WTC11 (cell line): ENCODE results near the gene DOK5. TPM values are rescaled to one million over a fixed set of nuclear protein-coding genes. Genes with fewer than 3 reads are reported as not detected.

Source experiments
- ATAC-seq: fragments of 200-7000 bp; cut with Tn5 transposase; 2 replicates; pipeline ENCODE4 v1.10.0; 2021; ENCODE audit warnings: mild to moderate bottlenecking, moderate library complexity
- CTCF ChIA-PET: fragments of 300-600 bp; sonication (Branson Sonifier 250); formaldehyde crosslinking; loops from one replicate; lab custom pipeline; 2021; ENCODE audit warnings: antibody characterized with exemption; lab: Charles Lee
- POLR2A ChIA-PET: fragments of 350-600 bp; sonication (Branson Sonifier 250); formaldehyde crosslinking; loops from one replicate; lab custom pipeline; 2021; ENCODE audit warnings: antibody characterized with exemption; lab: Charles Lee
- DNase-seq: peaks from one replicate; pipeline ENCODE4 v3.0.0; 2021; ENCODE audit warnings: low spot score
- H3K27ac Mint-ChIP-seq: 2 replicates; pipeline ENCODE4 v1.8.0; 2021; ENCODE audit warnings: mixed read lengths
- H3K27me3 Mint-ChIP-seq: 2 replicates; pipeline ENCODE4 v1.8.0; 2021; ENCODE audit warnings: low read depth, mild to moderate bottlenecking, moderate library complexity, mixed read lengths
- H3K36me3 Mint-ChIP-seq: 2 replicates; pipeline ENCODE4 v1.8.0; 2021; ENCODE audit warnings: mixed read lengths
- H3K4me1 Mint-ChIP-seq: 2 replicates; pipeline ENCODE4 v1.8.0; 2022; ENCODE audit warnings: mixed read lengths
- H3K4me3 Mint-ChIP-seq: 2 replicates; pipeline ENCODE4 v1.8.0; 2021; ENCODE audit warnings: mild to moderate bottlenecking, moderate library complexity, mixed read lengths
- H3K9me3 Mint-ChIP-seq: 2 replicates; pipeline ENCODE4 v1.8.0; 2021; ENCODE audit warnings: mixed read lengths
- ERG ChIP-seq: fragments of 250-450 bp; sonication (Bioruptor Pico); IDR thresholded peaks from 2 replicates; pipeline ENCODE4 v1.8.0; 2021; ENCODE audit warnings: mild to moderate bottlenecking
- FOXJ3 ChIP-seq: sonication (generic); formaldehyde crosslinking; IDR thresholded peaks from 2 replicates; pipeline ENCODE4 v1.9.0; 2021; ENCODE audit warnings: missing genetic modification reagents, mild to moderate bottlenecking, borderline replicate concordance
- FOXK1 ChIP-seq: sonication (generic); formaldehyde crosslinking; IDR thresholded peaks from 2 replicates; pipeline ENCODE4 v1.8.0; 2022; ENCODE audit warnings: mild to moderate bottlenecking, moderate library complexity, missing genetic modification reagents
- FOXP1 ChIP-seq: sonication (generic); formaldehyde crosslinking; IDR thresholded peaks from 2 replicates; pipeline ENCODE4 v1.8.0; 2022; ENCODE audit warnings: missing genetic modification reagents, mild to moderate bottlenecking, moderate library complexity, borderline replicate concordance
- GRHL2 ChIP-seq: fragments of 250-450 bp; sonication (Bioruptor Pico); IDR thresholded peaks from 2 replicates; pipeline ENCODE4 v1.8.0; 2022; ENCODE audit warnings: mild to moderate bottlenecking, moderate library complexity; ENCODE audit not compliant: insufficient replicate concordance, severe bottlenecking
- HMGXB4 ChIP-seq: sonication (generic); formaldehyde crosslinking; IDR thresholded peaks from 2 replicates; pipeline ENCODE4 v1.8.1; 2023; ENCODE audit warnings: mild to moderate bottlenecking, moderate library complexity, missing genetic modification reagents
- IRF1 ChIP-seq: sonication (generic); formaldehyde crosslinking; IDR thresholded peaks from 2 replicates; pipeline ENCODE4 v1.8.0; 2023; ENCODE audit warnings: missing genetic modification reagents
- NFATC4 ChIP-seq: fragments of 250-450 bp; sonication (Bioruptor Pico); IDR thresholded peaks from 2 replicates; pipeline ENCODE4 v1.9.0; 2021; ENCODE audit warnings: mild to moderate bottlenecking
- NFE2L1 ChIP-seq: sonication (generic); formaldehyde crosslinking; IDR thresholded peaks from 2 replicates; pipeline ENCODE4 v1.8.1; 2023; ENCODE audit warnings: missing genetic modification reagents
- OVOL2 ChIP-seq: fragments of 250-450 bp; sonication (Bioruptor Pico); IDR thresholded peaks from 2 replicates; pipeline ENCODE4 v1.9.0; 2021; ENCODE audit warnings: mild to moderate bottlenecking, borderline replicate concordance
- PRDM15 ChIP-seq: sonication (generic); formaldehyde crosslinking; IDR thresholded peaks from 2 replicates; pipeline ENCODE4 v1.8.0; 2022; ENCODE audit warnings: missing genetic modification reagents
- TCF7 ChIP-seq: sonication (generic); formaldehyde crosslinking; IDR thresholded peaks from 2 replicates; pipeline ENCODE4 v1.8.0; 2022; ENCODE audit warnings: mild to moderate bottlenecking, low read depth, missing genetic modification reagents, moderate library complexity
- TEAD1 ChIP-seq: sonication (generic); formaldehyde crosslinking; IDR thresholded peaks from 2 replicates; pipeline ENCODE4 v1.8.0; 2022; ENCODE audit warnings: mild to moderate bottlenecking, missing genetic modification reagents
- USF2 ChIP-seq: sonication (generic); formaldehyde crosslinking; IDR thresholded peaks from 2 replicates; pipeline ENCODE4 v1.8.1; 2023; ENCODE audit warnings: mild to moderate bottlenecking, missing genetic modification reagents, moderate library complexity
- ZNF121 ChIP-seq: sonication (generic); formaldehyde crosslinking; IDR thresholded peaks from 2 replicates; pipeline ENCODE4 v1.8.0; 2023; ENCODE audit warnings: missing genetic modification reagents
- ZNF281 ChIP-seq: sonication (generic); formaldehyde crosslinking; IDR thresholded peaks from 2 replicates; pipeline ENCODE4 v1.8.0; 2023; ENCODE audit warnings: mild to moderate bottlenecking, missing genetic modification reagents
- ZNF317 ChIP-seq: sonication (generic); formaldehyde crosslinking; IDR thresholded peaks from 2 replicates; pipeline ENCODE4 v1.8.1; 2023; ENCODE audit warnings: low read depth, mild to moderate bottlenecking, moderate library complexity, missing genetic modification reagents, borderline replicate concordance
- ZNF671 ChIP-seq: fragments of 250-450 bp; sonication (Bioruptor Pico); IDR thresholded peaks from 2 replicates; pipeline ENCODE4 v1.8.0; 2021; ENCODE audit warnings: mild to moderate bottlenecking
- ZSCAN18 ChIP-seq: fragments of 250-450 bp; sonication (Bioruptor Pico); IDR thresholded peaks from 2 replicates; pipeline ENCODE4 v2.1.2; 2022; ENCODE audit warnings: mild to moderate bottlenecking, moderate library complexity
- total RNA-seq: library from RNA; stranded (reverse); gene quantifications from 3 replicates; pipeline ENCODE4 v1.2.3, GENCODE V29; 2021

The DOK5 gene
- total RNA-seq, 1 experiment from 2014 or later: 10.1 TPM

GRCh38 chr20:54657268-54657826, 182.0 kb downstream of the DOK5 start (continued):
- TF ChIP-seq ZSCAN18 (no peak), FOXP1 (CRISPR knock-in tag) (no peak), IRF1 (no peak), ZNF671 (no peak), ZNF317 (CRISPR knock-in tag) (no peak), TEAD1 (CRISPR knock-in tag) (no peak), ZNF281 (CRISPR knock-in tag) (no peak), FOXJ3 (CRISPR knock-in tag) (no peak), OVOL2 (CRISPR knock-in tag) (no peak), NFATC4 (CRISPR knock-in tag) (no peak)

GRCh38 chr20:54658525-54658924, 183.1 kb downstream of the DOK5 start:
- no peak for DNase-seq
- no peak for TF ChIP-seq GRHL2 (CRISPR knock-in tag)
- no peak for TF ChIP-seq NFE2L1
- TF ChIP-seq HMGXB4 (CRISPR knock-in tag): no peak
- no peak for TF ChIP-seq ERG (CRISPR knock-in tag)
- TF ChIP-seq USF2 (CRISPR knock-in tag): no peak
- no peak for TF ChIP-seq ZNF671
- no peak for TF ChIP-seq FOXK1 (CRISPR knock-in tag)
- TF ChIP-seq TCF7 (CRISPR knock-in tag): no peak
- TF ChIP-seq ZNF121 (CRISPR knock-in tag): no peak
- no peak for TF ChIP-seq PRDM15 (CRISPR knock-in tag)
- POLR2A ChIA-PET: no interaction called here
- ATAC-seq: no peak
- Mint-ChIP-seq H3K4me3 (no peak overlapping the region), H3K36me3 (no peaks in the 10 kb centered on the region), H3K27ac (no peak overlapping the region), H3K27me3 (peaks cover 31% of the 10 kb centered on the region), H3K9me3 (0 out of 2 replicates have a peak, but pooled peaks cover 3% of the 10 kb centered on the region), H3K4me1 (peaks cover 22% of the 10 kb centered on the region)
- CTCF ChIA-PET: interaction anchor here (1.0 to 1.7 kb wide), 4 partner anchors 8 to 12 kb away, joined by 3 to 4 read pairs (median 3); no protein-coding TSS in a partner anchor
